Loucy (cell line): ENCODE results near the gene CAGE1.
"Not testable (repeated sequence)": the region's sequence is repeated elsewhere in the genome, so short reads cannot be mapped to it uniquely, and the experiment has no call there.

Experiments
- CTCF ChIP-seq: fragments of 200-600 bp; sonication (generic); conservative IDR thresholded peaks from 2 replicates; pipeline ENCODE4 v1.5.1; 2014; ENCODE audit warnings: mild to moderate bottlenecking, antibody characterized with exemption, low read length
- EZH2phosphoT487 ChIP-seq: fragments of 200-600 bp; IDR thresholded peaks from 2 replicates; pipeline ENCODE4 v1.6.1; 2018; ENCODE audit warnings: antibody characterized with exemption, mild to moderate bottlenecking, moderate library complexity, borderline replicate concordance

- TF ChIP-seq CTCF, EZH2phosphoT487: not testable (repeated sequence)
Observed at GRCh38 chr6:7319406-7319805, 70.1 kb downstream of the CAGE1 start.
